Measurements from ENCODE around the gene P3H2.

P3H2 gene

DNA sequence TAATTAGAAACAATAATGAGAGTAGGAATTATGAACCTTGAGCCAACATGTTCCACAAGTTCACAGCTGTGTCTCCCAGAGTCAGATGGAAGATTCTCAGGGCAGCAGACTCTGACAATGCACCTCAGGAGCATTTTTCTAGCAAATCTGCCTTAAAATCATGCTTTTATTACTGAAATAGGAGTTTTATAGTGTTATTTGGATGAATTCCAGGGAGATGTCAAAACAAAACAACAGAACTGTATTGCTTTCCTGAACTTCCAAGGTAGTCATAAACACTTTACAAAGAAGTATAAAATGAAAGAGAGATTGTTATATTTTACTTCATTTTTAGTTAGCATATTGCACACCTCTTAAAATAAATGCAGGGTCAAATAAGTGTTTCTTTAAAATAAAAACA, 77.0 kb downstream of the P3H2 start:
- no peaks in the 10 kb centered on the region for H3K9me2 ChIP-seq (replicated peaks; ENCODE audit: low read depth, low read length)
- no peak overlapping the region for H3K4me3 ChIP-seq (ENCODE audit: low read length, poor library complexity, severe bottlenecking)
- H3K4me2 ChIP-seq (ENCODE audit: low read depth, low read length, poor library complexity, severe bottlenecking) = no peak overlapping the region
- H3K27me3 ChIP-seq (ENCODE audit: insufficient read depth, low read length, poor library complexity, severe bottlenecking) = no peaks in the 10 kb centered on the region
- H3F3A ChIP-seq (ENCODE audit: low read depth) = 0 out of 2 replicates have a peak, but pooled peaks cover 3% of the 10 kb centered on the region
- H4K20me1 ChIP-seq (ENCODE audit: insufficient read depth, low read length, poor library complexity, severe bottlenecking) = no peaks in the 10 kb centered on the region
- no peak overlapping the region for H3K9ac ChIP-seq (ENCODE audit: low read depth, low read length, poor library complexity, severe bottlenecking)
- no peaks in the 10 kb centered on the region for H3K9me3 ChIP-seq (ENCODE audit: insufficient read depth, low read depth, low read length)
- TF ChIP-seq EZH2phosphoT487 (IDR thresholded peaks at IDR 0.05; ENCODE audit: borderline replicate concordance) (no peak), CTCF (conservative IDR thresholded peaks at IDR 0.05; ENCODE audit: low read length) (no peak)
- H3K4me1 ChIP-seq (ENCODE audit: insufficient read depth, low read length, poor library complexity, severe bottlenecking) = no peaks in the 10 kb centered on the region
- H3K36me3 ChIP-seq (ENCODE audit: insufficient read depth, low read length) = no peaks in the 10 kb centered on the region
- no peaks in the 10 kb centered on the region for H3K79me2 ChIP-seq (ENCODE audit: insufficient read depth, low read length)
- no peak overlapping the region; the same call in 1 of the 2 replicates for H2AFZ ChIP-seq (ENCODE audit: low read length)

GRCh38 chr3:190042558-190042957, 78.1 kb downstream of the P3H2 start:
- H3K9me3 ChIP-seq (ENCODE audit: insufficient read depth, low read depth, low read length) = no peaks in the 10 kb centered on the region
- no peak overlapping the region for H2AFZ ChIP-seq (ENCODE audit: low read length)
- H3K27me3 ChIP-seq (ENCODE audit: insufficient read depth, low read length, poor library complexity, severe bottlenecking) = no peaks in the 10 kb centered on the region
- no peaks in the 10 kb centered on the region for H3K79me2 ChIP-seq (ENCODE audit: insufficient read depth, low read length)
- no peak overlapping the region for H3K4me2 ChIP-seq (ENCODE audit: low read depth, low read length, poor library complexity, severe bottlenecking)
- TF ChIP-seq CTCF (conservative IDR thresholded peaks at IDR 0.05; ENCODE audit: low read length) = no peak
- TF ChIP-seq EZH2phosphoT487 (IDR thresholded peaks at IDR 0.05; ENCODE audit: borderline replicate concordance) = no peak
- H3F3A ChIP-seq (ENCODE audit: low read depth) = 0 out of 2 replicates have a peak, but pooled peaks cover 3% of the 10 kb centered on the region
- no peaks in the 10 kb centered on the region for H3K9me2 ChIP-seq (replicated peaks; ENCODE audit: low read depth, low read length)
- no peaks in the 10 kb centered on the region for H3K36me3 ChIP-seq (ENCODE audit: insufficient read depth, low read length)
- no peak overlapping the region for H3K9ac ChIP-seq (ENCODE audit: low read depth, low read length, poor library complexity, severe bottlenecking)
- H4K20me1 ChIP-seq (ENCODE audit: insufficient read depth, low read length, poor library complexity, severe bottlenecking) = no peaks in the 10 kb centered on the region
- H3K4me1 ChIP-seq (ENCODE audit: insufficient read depth, low read length, poor library complexity, severe bottlenecking) = peaks cover 5% of the 10 kb centered on the region
- no peak overlapping the region for H3K4me3 ChIP-seq (ENCODE audit: low read length, poor library complexity, severe bottlenecking)

GRCh38 chr3:190041333-190042041, 79.2 kb downstream of the P3H2 start:
- Histone ChIP-seq H3K9me3 (ENCODE audit: insufficient read depth, low read depth, low read length) (no peaks in the 10 kb centered on the region), H3K4me1 (ENCODE audit: insufficient read depth, low read length, poor library complexity, severe bottlenecking) (peaks cover 5% of the 10 kb centered on the region), H4K20me1 (ENCODE audit: insufficient read depth, low read length, poor library complexity, severe bottlenecking) (no peaks in the 10 kb centered on the region), H2AFZ (ENCODE audit: low read length) (no peak overlapping the region), H3K4me2 (ENCODE audit: low read depth, low read length, poor library complexity, severe bottlenecking) (no peak overlapping the region), H3K9ac (ENCODE audit: low read depth, low read length, poor library complexity, severe bottlenecking) (no peak overlapping the region), H3F3A (ENCODE audit: low read depth) (0 out of 2 replicates have a peak, but pooled peaks cover 3% of the 10 kb centered on the region), H3K4me3 (ENCODE audit: low read length, poor library complexity, severe bottlenecking) (no peak overlapping the region), H3K27me3 (ENCODE audit: insufficient read depth, low read length, poor library complexity, severe bottlenecking) (no peaks in the 10 kb centered on the region), H3K36me3 (ENCODE audit: insufficient read depth, low read length) (no peaks in the 10 kb centered on the region), H3K79me2 (ENCODE audit: insufficient read depth, low read length) (no peaks in the 10 kb centered on the region), H3K9me2 (replicated peaks; ENCODE audit: low read depth, low read length) (no peaks in the 10 kb centered on the region)
- no peak for TF ChIP-seq EZH2phosphoT487 (IDR thresholded peaks at IDR 0.05; ENCODE audit: borderline replicate concordance)
- TF ChIP-seq CTCF (conservative IDR thresholded peaks at IDR 0.05; ENCODE audit: low read length) = no peak
